HepG2 (cell line): Measurements from ENCODE around the gene LZTR1. TPM values are rescaled to one million over a fixed set of nuclear protein-coding genes. Genes with fewer than 3 reads are reported as not detected.

Experiments used
- ATAC-seq: fragments of 200-7000 bp; cut with Tn5 transposase; 3 replicates; pipeline ENCODE4 v1.9.1; 2020; ENCODE audit warnings: mild to moderate bottlenecking, moderate library complexity
- BruUV-seq: library from RNA; stranded (reverse); fragments of 400-500 nt; replicated peaks from 2 replicates; lab custom pipeline; 2021; lab: Mats Ljungman, UMichigan
- CTCF ChIA-PET: fragments of 300-600 bp; formaldehyde crosslinking; extraction: SDS; loops from one replicate; lab custom pipeline; 2021; ENCODE audit warnings: low total read pairs, inconsistent platforms, low intra/inter-chr PET ratio; lab: Yijun Ruan, JAX
- POLR2A ChIA-PET: fragments of 350-600 bp; sonication (Branson Sonifier 250); formaldehyde crosslinking; loops from one replicate; lab custom pipeline; 2020; ENCODE audit warnings: antibody characterized with exemption, inconsistent platforms; lab: Yijun Ruan, JAX
- DNase-seq: peaks from one replicate; pipeline ENCODE4 v3.0.0-alpha.2; 2015; ENCODE audit warnings: low spot score
- FAIRE-seq: peaks from 3 replicates; lab custom pipeline; 2011; peaks lifted over from hg19 to GRCh38; lab: Jason Lieb, UNC
- H2AFZ ChIP-seq: one replicate; pipeline ENCODE4 v1.6.1; 2011; ENCODE audit warnings: low read length, inconsistent platforms
- H3K27ac ChIP-seq: fragments of 300-600 bp; 3 replicates; pipeline ENCODE4 v1.8.0; 2011; ENCODE audit warnings: mixed run types, mild to moderate bottlenecking, mixed read lengths, low read length, inconsistent platforms; ENCODE audit not compliant: insufficient read depth; ENCODE audit errors: extremely low read length
- H3K27me3 ChIP-seq, 2 experiments: fragments of 200-600 bp in 1 of 2; 2 replicates in 1 of 2; 3 replicates in 1 of 2; pipeline versions ENCODE4 v1.6.0 to v1.8.0; 2011; ENCODE audit warnings: low read length in 2 of 2, mild to moderate bottlenecking in 2 of 2, moderate library complexity in 2 of 2, inconsistent platforms in 1 of 2; ENCODE audit not compliant: insufficient read depth in 2 of 2, control insufficient read depth in 1 of 2
- H3K36me3 ChIP-seq, 2 experiments: fragments of 200-600 bp in 1 of 2; replicated peaks in 1 of 2; 2 replicates in 1 of 2; 3 replicates in 1 of 2; pipeline versions ENCODE4 v1.5.1 to v1.8.0; 2011; ENCODE audit warnings: low read length in 2 of 2, inconsistent platforms in 1 of 2; ENCODE audit not compliant: insufficient read depth in 2 of 2, control insufficient read depth in 1 of 2
- H3K4me1 ChIP-seq: 2 replicates; pipeline ENCODE4 v1.5.1; 2012; ENCODE audit warnings: low read length, inconsistent platforms; ENCODE audit not compliant: insufficient read depth
- H3K4me2 ChIP-seq: 2 replicates; pipeline ENCODE4 v1.6.0; 2011; ENCODE audit warnings: low read depth, low read length, inconsistent platforms
- H3K4me3 ChIP-seq, 3 experiments: fragments of 200-600 bp in 1 of 3; sonication (generic), shearing (Covaris generic) in 1 of 3; replicated peaks in 1 of 3; 2 replicates each; pipeline ENCODE4 v1.5.1; 2011 to 2016; ENCODE audit warnings: low read length in 3 of 3, inconsistent platforms in 2 of 3, low read depth in 2 of 3, mild to moderate bottlenecking in 2 of 3, control low read depth in 1 of 3, mixed read lengths in 1 of 3; ENCODE audit not compliant: insufficient read depth in 1 of 3
- H3K79me2 ChIP-seq: one replicate; pipeline ENCODE4 v1.6.1; 2011; ENCODE audit warnings: low read length, inconsistent platforms; ENCODE audit not compliant: insufficient read depth
- H3K9ac ChIP-seq: 2 replicates; pipeline ENCODE4 v1.6.0; 2011; ENCODE audit warnings: mild to moderate bottlenecking, low read depth, low read length, inconsistent platforms; ENCODE audit not compliant: insufficient read depth
- H3K9me3 ChIP-seq: 2 replicates; pipeline ENCODE4 v1.5.1; 2012; ENCODE audit warnings: mild to moderate bottlenecking, low read length
- H4K20me1 ChIP-seq: 2 replicates; pipeline ENCODE4 v1.6.0; 2011; ENCODE audit warnings: inconsistent platforms, mild to moderate bottlenecking, low read length, moderate library complexity; ENCODE audit not compliant: insufficient read depth
- CHCHD3 ChIP-seq: sonication (generic); formaldehyde crosslinking; IDR thresholded peaks from 2 replicates; pipeline ENCODE4 v1.8.0; 2022; ENCODE audit warnings: mild to moderate bottlenecking, missing genetic modification reagents, moderate library complexity
- KMT2B ChIP-seq: IDR thresholded peaks from 2 replicates; pipeline ENCODE4 v1.6.1; 2016; ENCODE audit warnings: missing genetic modification reagents, missing compliant biosample characterization
- MTF2 ChIP-seq: sonication (generic); formaldehyde crosslinking; IDR thresholded peaks from 2 replicates; pipeline ENCODE4 v1.5.0; 2020; ENCODE audit warnings: missing genetic modification reagents, borderline replicate concordance
- PITX1 ChIP-seq: sonication (generic); formaldehyde crosslinking; IDR thresholded peaks from 2 replicates; pipeline ENCODE4 v1.5.1; 2020; ENCODE audit warnings: mild to moderate bottlenecking, missing genetic modification reagents
- RBM22 ChIP-seq: fragments of 200-400 bp; formaldehyde crosslinking; optimal IDR thresholded peaks from 2 replicates; pipeline ENCODE3; 2017; ENCODE audit warnings: mild to moderate bottlenecking, low read length, moderate library complexity
- RORA ChIP-seq: sonication (generic); formaldehyde crosslinking; IDR thresholded peaks from 2 replicates; pipeline ENCODE4 v1.5.0; 2020; ENCODE audit warnings: mild to moderate bottlenecking, missing genetic modification reagents, moderate library complexity
- SRY ChIP-seq: sonication (generic); formaldehyde crosslinking; IDR thresholded peaks from 2 replicates; pipeline ENCODE4 v1.8.0; 2022; ENCODE audit warnings: mild to moderate bottlenecking, missing genetic modification reagents
- ZC3H13 ChIP-seq: sonication (generic); formaldehyde crosslinking; IDR thresholded peaks from 2 replicates; pipeline ENCODE4 v1.8.1; 2023; ENCODE audit warnings: mild to moderate bottlenecking, missing genetic modification reagents, moderate library complexity
- ZMYM3 ChIP-seq: sonication (generic); formaldehyde crosslinking; IDR thresholded peaks from 2 replicates; pipeline ENCODE4 v1.5.1; 2020; ENCODE audit warnings: mild to moderate bottlenecking, missing genetic modification reagents
- ZNF12 ChIP-seq: sonication (generic); formaldehyde crosslinking; IDR thresholded peaks from 2 replicates; pipeline ENCODE4 v1.5.0; 2020; ENCODE audit warnings: missing genetic modification reagents
- ZNF260 ChIP-seq: sonication (generic); formaldehyde crosslinking; IDR thresholded peaks from 2 replicates; pipeline ENCODE4 v1.4.0; 2020; ENCODE audit warnings: missing genetic modification reagents, low read depth, mild to moderate bottlenecking, borderline replicate concordance
- ZNF564 ChIP-seq: sonication (generic); formaldehyde crosslinking; IDR thresholded peaks from 2 replicates; pipeline ENCODE4 v1.8.1; 2023; ENCODE audit warnings: mild to moderate bottlenecking, missing genetic modification reagents
- WGBS: methylation state at CpG from one replicate; pipeline ENCODE4 v1.1.6; 2017; ENCODE audit warnings: low lambda C conversion rate; 5-methylcytosine and 5-hydroxymethylcytosine counted together
- in situ Hi-C: cut with HindIII; loops from 2 replicates; pipeline ENCODE4 v1.10.0; 2017; ENCODE audit warnings: low pct_unique_long_range_greater_than_20kb; ENCODE audit not compliant: extremely low pct_ligation_motif_present
- intact Hi-C: fragments of 100-400 bp; cut with micrococcal nuclease; formaldehyde crosslinking; loops from one replicate; pipeline ENCODE4 v1.10.0; 2022; ENCODE audit not compliant: unreplicated experiment
- polyA plus RNA-seq, 8 experiments: library from polyadenylated mRNA; depleted of rRNA in 3 of 8; stranded (reverse) in 7 of 8; unstranded in 1 of 8; fragments of >200 nt; fragmentation: Illumina TruSeq in 4 of 8; extraction: Trizol in 4 of 8; gene quantifications; 2 replicates each; pipeline versions ENCODE4 v1.2.1 to v1.2.3, GENCODE V29; 2011 to 2016; ENCODE audit warnings: low read depth in 4 of 8, missing spikeins in 1 of 8, mixed read lengths in 1 of 8; ENCODE audit not compliant: insufficient read depth in 1 of 8
- total RNA-seq, 5 experiments: library from RNA; depleted of rRNA; stranded (reverse); fragments of >200 nt; fragmentation: Illumina TruSeq; extraction: Trizol; gene quantifications; 2 replicates each; pipeline ENCODE4 v1.2.3, GENCODE V29; 2016; ENCODE audit warnings: low read depth in 1 of 5
- TF ChIP-seq, protein P1 (sequence below): IDR thresholded peaks from 2 replicates; pipeline ENCODE4 v1.6.1; 2012; ENCODE audit warnings: inconsistent platforms
- TF ChIP-seq, protein P2 (sequence below): sonication (generic); formaldehyde crosslinking; IDR thresholded peaks from 2 replicates; pipeline ENCODE4 v1.8.1; 2023; ENCODE audit warnings: mild to moderate bottlenecking, missing genetic modification reagents
- TF ChIP-seq, protein P3 (sequence below): sonication (generic); formaldehyde crosslinking; IDR thresholded peaks from 2 replicates; pipeline ENCODE4; 2020; ENCODE audit warnings: missing genetic modification reagents, mild to moderate bottlenecking, borderline replicate concordance
- TF ChIP-seq, protein P4 (sequence below): fragments of 450-650 bp; IDR thresholded peaks from 2 replicates; pipeline ENCODE4 v1.6.1; 2016

Gene LZTR1
- total and polyA plus RNA-seq, 2 of the 13 experiments (the other 11 are each of a cell fraction or from before 2014, with no cell fraction given): 21.8 to 22.4 TPM

- Histone ChIP-seq H3K4me3 (peak overlapping the region in 1 of 3 experiments; percentile 45; a peak in 1 of 6 replicates), H3K27me3 (no peaks in the 10 kb centered on the region; a peak in 1 of 5 replicates), H2AFZ (no peak overlapping the region), H4K20me1 (no peaks in the 10 kb centered on the region), H3K27ac (peak overlapping the region; percentile 67), H3K9me3 (0 out of 2 replicates have a peak, but pooled peaks cover 4% of the 10 kb centered on the region), H3K36me3 (no peaks in the 10 kb centered on the region; a peak in 2 of 5 replicates), H3K4me2 (peak overlapping the region; percentile 97), H3K9ac (0 out of 2 replicates have a peak overlapping the region, but pooled peaks have one; percentile 25), H3K4me1 (peaks cover 39% of the 10 kb centered on the region), H3K79me2 (peaks cover 11% of the 10 kb centered on the region)
- no peak for FAIRE-seq
- WGBS: 83% methylated on average over 4 of the region's 4 CpGs
- intact Hi-C loops (no loop called here), in situ Hi-C loops (no loop called here)
- no peak for DNase-seq
- no TSS peak for BruUV-seq
- CTCF ChIA-PET: no interaction called here
- peak; percentile 1; the same call in 1 of the 3 replicates for ATAC-seq
- POLR2A ChIA-PET: interaction anchor here (0.6 to 4.3 kb wide), 8 partner anchors 9 to 29 kb away, joined by 3 to 45 read pairs (median 18); partner anchors contain the start of gene THAP7
- no peak for TF ChIP-seq PITX1 (CRISPR knock-in tag)
- 0 out of 2 replicates have a peak, but pooled peaks have one; percentile 36 for TF ChIP-seq CHCHD3
- no peak for TF ChIP-seq ZMYM3
- no peak for TF ChIP-seq ZNF12 (CRISPR knock-in tag)
- TF ChIP-seq RBM22: no peak
- 0 out of 2 replicates have a peak, but pooled peaks have one; percentile 14 for TF ChIP-seq SRY
- TF ChIP-seq, protein P1, sequence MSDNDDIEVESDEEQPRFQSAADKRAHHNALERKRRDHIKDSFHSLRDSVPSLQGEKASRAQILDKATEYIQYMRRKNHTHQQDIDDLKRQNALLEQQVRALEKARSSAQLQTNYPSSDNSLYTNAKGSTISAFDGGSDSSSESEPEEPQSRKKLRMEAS: no peak
- 0 out of 2 replicates have a peak, but pooled peaks have one; percentile 7 for TF ChIP-seq KMT2B (CRISPR knock-in tag)
- TF ChIP-seq, protein P2, sequence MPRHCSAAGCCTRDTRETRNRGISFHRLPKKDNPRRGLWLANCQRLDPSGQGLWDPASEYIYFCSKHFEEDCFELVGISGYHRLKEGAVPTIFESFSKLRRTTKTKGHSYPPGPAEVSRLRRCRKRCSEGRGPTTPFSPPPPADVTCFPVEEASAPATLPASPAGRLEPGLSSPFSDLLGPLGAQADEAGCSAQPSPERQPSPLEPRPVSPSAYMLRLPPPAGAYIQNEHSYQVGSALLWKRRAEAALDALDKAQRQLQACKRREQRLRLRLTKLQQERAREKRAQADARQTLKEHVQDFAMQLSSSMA: peak; percentile 22; the same call in 1 of the 2 replicates
- TF ChIP-seq ZNF260: no peak
- TF ChIP-seq RORA (CRISPR knock-in tag): no peak
- TF ChIP-seq, protein P3, sequence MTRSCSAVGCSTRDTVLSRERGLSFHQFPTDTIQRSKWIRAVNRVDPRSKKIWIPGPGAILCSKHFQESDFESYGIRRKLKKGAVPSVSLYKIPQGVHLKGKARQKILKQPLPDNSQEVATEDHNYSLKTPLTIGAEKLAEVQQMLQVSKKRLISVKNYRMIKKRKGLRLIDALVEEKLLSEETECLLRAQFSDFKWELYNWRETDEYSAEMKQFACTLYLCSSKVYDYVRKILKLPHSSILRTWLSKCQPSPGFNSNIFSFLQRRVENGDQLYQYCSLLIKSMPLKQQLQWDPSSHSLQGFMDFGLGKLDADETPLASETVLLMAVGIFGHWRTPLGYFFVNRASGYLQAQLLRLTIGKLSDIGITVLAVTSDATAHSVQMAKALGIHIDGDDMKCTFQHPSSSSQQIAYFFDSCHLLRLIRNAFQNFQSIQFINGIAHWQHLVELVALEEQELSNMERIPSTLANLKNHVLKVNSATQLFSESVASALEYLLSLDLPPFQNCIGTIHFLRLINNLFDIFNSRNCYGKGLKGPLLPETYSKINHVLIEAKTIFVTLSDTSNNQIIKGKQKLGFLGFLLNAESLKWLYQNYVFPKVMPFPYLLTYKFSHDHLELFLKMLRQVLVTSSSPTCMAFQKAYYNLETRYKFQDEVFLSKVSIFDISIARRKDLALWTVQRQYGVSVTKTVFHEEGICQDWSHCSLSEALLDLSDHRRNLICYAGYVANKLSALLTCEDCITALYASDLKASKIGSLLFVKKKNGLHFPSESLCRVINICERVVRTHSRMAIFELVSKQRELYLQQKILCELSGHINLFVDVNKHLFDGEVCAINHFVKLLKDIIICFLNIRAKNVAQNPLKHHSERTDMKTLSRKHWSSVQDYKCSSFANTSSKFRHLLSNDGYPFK (CRISPR knock-in tag): no peak
- no peak for TF ChIP-seq MTF2
- TF ChIP-seq, protein P4, sequence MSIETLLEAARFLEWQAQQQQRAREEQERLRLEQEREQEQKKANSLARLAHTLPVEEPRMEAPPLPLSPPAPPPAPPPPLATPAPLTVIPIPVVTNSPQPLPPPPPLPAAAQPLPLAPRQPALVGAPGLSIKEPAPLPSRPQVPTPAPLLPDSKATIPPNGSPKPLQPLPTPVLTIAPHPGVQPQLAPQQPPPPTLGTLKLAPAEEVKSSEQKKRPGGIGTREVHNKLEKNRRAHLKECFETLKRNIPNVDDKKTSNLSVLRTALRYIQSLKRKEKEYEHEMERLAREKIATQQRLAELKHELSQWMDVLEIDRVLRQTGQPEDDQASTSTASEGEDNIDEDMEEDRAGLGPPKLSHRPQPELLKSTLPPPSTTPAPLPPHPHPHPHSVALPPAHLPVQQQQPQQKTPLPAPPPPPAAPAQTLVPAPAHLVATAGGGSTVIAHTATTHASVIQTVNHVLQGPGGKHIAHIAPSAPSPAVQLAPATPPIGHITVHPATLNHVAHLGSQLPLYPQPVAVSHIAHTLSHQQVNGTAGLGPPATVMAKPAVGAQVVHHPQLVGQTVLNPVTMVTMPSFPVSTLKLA: no peak
- no peak for TF ChIP-seq ZNF564 (CRISPR knock-in tag)
- peak; percentile 67; the same call in 1 of the 2 replicates for TF ChIP-seq ZC3H13 (CRISPR knock-in tag)
- TF ChIP-seq, all 625 proteins: peak for 5
These were observed 1.6 kb upstream of the LZTR1 start for GRCh38 chr22:20980523-20980922.
